ENCODE data around the gene CTCFL. TPM values are rescaled to one million over a fixed set of nuclear protein-coding genes. Genes with fewer than 3 reads are reported as not detected.

The CTCFL gene
- total RNA-seq, 1 donor from 2014 or later = not detected

- TF ChIP-seq, protein P1, sequence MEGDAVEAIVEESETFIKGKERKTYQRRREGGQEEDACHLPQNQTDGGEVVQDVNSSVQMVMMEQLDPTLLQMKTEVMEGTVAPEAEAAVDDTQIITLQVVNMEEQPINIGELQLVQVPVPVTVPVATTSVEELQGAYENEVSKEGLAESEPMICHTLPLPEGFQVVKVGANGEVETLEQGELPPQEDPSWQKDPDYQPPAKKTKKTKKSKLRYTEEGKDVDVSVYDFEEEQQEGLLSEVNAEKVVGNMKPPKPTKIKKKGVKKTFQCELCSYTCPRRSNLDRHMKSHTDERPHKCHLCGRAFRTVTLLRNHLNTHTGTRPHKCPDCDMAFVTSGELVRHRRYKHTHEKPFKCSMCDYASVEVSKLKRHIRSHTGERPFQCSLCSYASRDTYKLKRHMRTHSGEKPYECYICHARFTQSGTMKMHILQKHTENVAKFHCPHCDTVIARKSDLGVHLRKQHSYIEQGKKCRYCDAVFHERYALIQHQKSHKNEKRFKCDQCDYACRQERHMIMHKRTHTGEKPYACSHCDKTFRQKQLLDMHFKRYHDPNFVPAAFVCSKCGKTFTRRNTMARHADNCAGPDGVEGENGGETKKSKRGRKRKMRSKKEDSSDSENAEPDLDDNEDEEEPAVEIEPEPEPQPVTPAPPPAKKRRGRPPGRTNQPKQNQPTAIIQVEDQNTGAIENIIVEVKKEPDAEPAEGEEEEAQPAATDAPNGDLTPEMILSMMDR (IDR thresholded peaks at IDR 0.05; ENCODE audit: borderline replicate concordance) = no peak
- H3K9me3 ChIP-seq (replicated peaks) = no peaks in the 10 kb centered on the region
- no peak overlapping the region for H3K27ac ChIP-seq (replicated peaks)
- no peak for DNase-seq
- intact Hi-C loops (cut with micrococcal nuclease) = no loop called here
- H3K27me3 ChIP-seq (ENCODE audit: low read depth) = peaks cover 69% of the 10 kb centered on the region
- no peaks in the 10 kb centered on the region for H3K36me3 ChIP-seq
- peaks cover 6% of the 10 kb centered on the region for H3K4me1 ChIP-seq
- H3K4me3 ChIP-seq = no peak overlapping the region
Measured at GRCh38 chr20:57561356-57562279, 36.7 kb upstream of the CTCFL start.

DNA sequence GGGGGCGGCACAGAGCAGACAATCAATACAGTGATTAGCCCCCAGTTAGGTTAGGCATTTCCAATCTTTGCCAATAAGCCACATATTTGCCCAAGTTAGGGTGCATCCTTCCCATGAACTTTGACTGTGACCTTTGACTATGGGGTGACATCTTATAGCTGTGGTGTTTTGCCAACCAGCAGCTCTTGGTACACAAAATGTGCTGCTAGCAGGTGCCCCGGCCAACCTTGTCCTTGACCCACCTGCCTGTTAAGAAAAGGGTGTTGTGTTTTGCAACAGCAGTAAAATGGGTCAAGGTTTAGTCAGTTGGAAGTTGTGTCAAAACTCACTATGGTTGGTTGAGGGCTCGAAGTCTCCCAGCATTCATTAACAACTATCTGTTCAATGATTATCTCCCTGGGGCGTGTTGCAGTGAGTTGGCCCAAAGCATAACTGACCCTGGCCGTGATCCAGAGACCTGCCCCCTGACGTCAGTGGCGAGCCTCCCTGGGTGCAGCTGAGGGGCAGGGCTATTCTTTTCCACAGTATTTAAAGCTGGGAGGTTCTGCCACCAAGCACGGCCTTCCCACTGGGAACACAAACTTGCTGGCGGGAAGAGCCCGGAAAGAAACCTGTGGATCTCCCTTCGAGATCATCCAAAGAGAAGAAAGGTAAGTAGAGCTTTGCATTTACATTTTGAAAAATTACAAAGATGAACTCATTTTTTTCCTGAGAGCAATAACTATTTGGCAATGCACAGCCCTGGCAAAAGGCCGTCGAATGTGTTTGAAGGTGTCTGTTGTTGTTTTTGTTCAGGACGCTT is 35.8 kb upstream of the CTCFL start, which contains the start of gene PCK1:
Gene PCK1 (plus strand): TSS at position 557 of the 802 bp plus-strand sequence. CDS start 302 bp downstream, outside the sequence.
- Histone ChIP-seq H3K4me3 (no peak within 1 kb of the TSS), H3K36me3 (no peaks in the 10 kb centered on the region), H3K4me1 (peaks cover 6% of the 10 kb centered on the region), H3K27me3 (ENCODE audit: low read depth) (peaks cover 70% of the 10 kb centered on the region), H3K9me3 (replicated peaks) (no peaks in the 10 kb centered on the region), H3K27ac (replicated peaks) (no peak within 1 kb of the TSS)
- TF ChIP-seq, protein P1 (IDR thresholded peaks at IDR 0.05; ENCODE audit: borderline replicate concordance) = no peak
- peak; percentile 60 for DNase-seq
- intact Hi-C loops (cut with micrococcal nuclease) = no loop called here

GRCh38 chr20:57559658-57560553 is 35.0 kb upstream of the CTCFL start:
- no peaks in the 10 kb centered on the region for H3K9me3 ChIP-seq (replicated peaks)
- intact Hi-C loops (cut with micrococcal nuclease) = no loop called here
- no peaks in the 10 kb centered on the region for H3K36me3 ChIP-seq
- peaks cover 70% of the 10 kb centered on the region for H3K27me3 ChIP-seq (ENCODE audit: low read depth)
- peaks cover 6% of the 10 kb centered on the region for H3K4me1 ChIP-seq
- TF ChIP-seq, protein P1 (IDR thresholded peaks at IDR 0.05; ENCODE audit: borderline replicate concordance) = no peak
- H3K27ac ChIP-seq (replicated peaks) = no peak overlapping the region
- no peak overlapping the region for H3K4me3 ChIP-seq
- no peak for DNase-seq

- intact Hi-C loops (cut with micrococcal nuclease) = no loop called here
- no peak for DNase-seq
- Histone ChIP-seq H3K27ac (replicated peaks) (no peak overlapping the region), H3K36me3 (no peaks in the 10 kb centered on the region), H3K4me3 (no peak overlapping the region), H3K27me3 (ENCODE audit: low read depth) (peaks cover 70% of the 10 kb centered on the region), H3K9me3 (replicated peaks) (no peaks in the 10 kb centered on the region), H3K4me1 (peaks cover 6% of the 10 kb centered on the region)
- TF ChIP-seq, protein P1 (IDR thresholded peaks at IDR 0.05; ENCODE audit: borderline replicate concordance) = no peak
Measured at GRCh38 chr20:57559289-57559634, 34.3 kb upstream of the CTCFL start.
